ENCODE measurements around the gene ZSCAN5A. TPM values are rescaled to one million over a fixed set of nuclear protein-coding genes. Genes with fewer than 3 reads are reported as not detected.

Gene ZSCAN5A
- polyA plus RNA-seq, 1 of the 3 experiments (the other 2 are of a cell fraction) = 6.8 TPM

DNA sequence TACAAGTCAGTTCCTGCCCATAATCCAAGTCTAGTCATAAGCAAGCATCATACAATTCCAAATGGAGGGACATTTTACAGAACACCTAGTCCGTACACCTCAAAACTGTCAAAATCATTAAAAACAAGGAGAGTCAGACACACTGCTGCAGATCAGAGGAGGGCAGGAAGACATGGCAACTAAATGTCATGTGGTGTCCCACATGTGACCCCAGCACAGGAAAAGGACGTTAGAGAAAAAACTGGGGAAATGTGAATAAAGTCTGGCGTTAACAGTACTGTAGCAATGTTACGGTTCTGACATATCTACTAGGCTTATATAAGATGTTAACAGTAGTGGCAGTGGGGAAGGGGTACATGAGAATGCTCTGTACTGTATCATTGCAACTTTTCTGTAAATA lies 2.3 kb downstream of the ZSCAN5A start:
- peaks cover 23 to 26% of the 10 kb centered on the region in 2 experiments for H3K36me3 ChIP-seq (replicated peaks in 1 of 2; ENCODE audit: control insufficient read depth in 1 of 2, insufficient read depth in 2 of 2, low read length in 1 of 2)
- H3K27me3 ChIP-seq (ENCODE audit: insufficient read depth) = no peaks in the 10 kb centered on the region
- no peaks in the 10 kb centered on the region for H4K20me1 ChIP-seq (ENCODE audit: insufficient read depth)
- TF ChIP-seq GABPA (IDR thresholded peaks at IDR 0.05; ENCODE audit: low read depth) = no peak
- no peak for TF ChIP-seq MXI1 (IDR thresholded peaks at IDR 0.05; ENCODE audit: low read depth, low read length)
- TF ChIP-seq, protein P1, sequence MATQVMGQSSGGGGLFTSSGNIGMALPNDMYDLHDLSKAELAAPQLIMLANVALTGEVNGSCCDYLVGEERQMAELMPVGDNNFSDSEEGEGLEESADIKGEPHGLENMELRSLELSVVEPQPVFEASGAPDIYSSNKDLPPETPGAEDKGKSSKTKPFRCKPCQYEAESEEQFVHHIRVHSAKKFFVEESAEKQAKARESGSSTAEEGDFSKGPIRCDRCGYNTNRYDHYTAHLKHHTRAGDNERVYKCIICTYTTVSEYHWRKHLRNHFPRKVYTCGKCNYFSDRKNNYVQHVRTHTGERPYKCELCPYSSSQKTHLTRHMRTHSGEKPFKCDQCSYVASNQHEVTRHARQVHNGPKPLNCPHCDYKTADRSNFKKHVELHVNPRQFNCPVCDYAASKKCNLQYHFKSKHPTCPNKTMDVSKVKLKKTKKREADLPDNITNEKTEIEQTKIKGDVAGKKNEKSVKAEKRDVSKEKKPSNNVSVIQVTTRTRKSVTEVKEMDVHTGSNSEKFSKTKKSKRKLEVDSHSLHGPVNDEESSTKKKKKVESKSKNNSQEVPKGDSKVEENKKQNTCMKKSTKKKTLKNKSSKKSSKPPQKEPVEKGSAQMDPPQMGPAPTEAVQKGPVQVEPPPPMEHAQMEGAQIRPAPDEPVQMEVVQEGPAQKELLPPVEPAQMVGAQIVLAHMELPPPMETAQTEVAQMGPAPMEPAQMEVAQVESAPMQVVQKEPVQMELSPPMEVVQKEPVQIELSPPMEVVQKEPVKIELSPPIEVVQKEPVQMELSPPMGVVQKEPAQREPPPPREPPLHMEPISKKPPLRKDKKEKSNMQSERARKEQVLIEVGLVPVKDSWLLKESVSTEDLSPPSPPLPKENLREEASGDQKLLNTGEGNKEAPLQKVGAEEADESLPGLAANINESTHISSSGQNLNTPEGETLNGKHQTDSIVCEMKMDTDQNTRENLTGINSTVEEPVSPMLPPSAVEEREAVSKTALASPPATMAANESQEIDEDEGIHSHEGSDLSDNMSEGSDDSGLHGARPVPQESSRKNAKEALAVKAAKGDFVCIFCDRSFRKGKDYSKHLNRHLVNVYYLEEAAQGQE (IDR thresholded peaks at IDR 0.05; ENCODE audit: low read depth, low read length) = no peak
- no peak for TF ChIP-seq IRF3 (IDR thresholded peaks at IDR 0.05; ENCODE audit: low read depth, low read length)
- TF ChIP-seq CHD2 (IDR thresholded peaks at IDR 0.05; ENCODE audit: low read length, partially characterized antibody) = no peak
- no peak for TF ChIP-seq RXRA (IDR thresholded peaks at IDR 0.05; ENCODE audit: borderline replicate concordance, low read depth)
- 90% methylated on average over 4 of the region's 4 CpGs for WGBS (ENCODE audit: low lambda C conversion rate)
- peaks cover 8% of the 10 kb centered on the region for H3K79me2 ChIP-seq (ENCODE audit: insufficient read depth)
- no peak overlapping the region for H3K9ac ChIP-seq
- ChIA-PET CTCF (interaction anchor here (2.8 to 7.1 kb wide), 2 partner anchors 21 to 59 kb away, joined by 14 to 42 read pairs; no protein-coding TSS in a partner anchor), POLR2A (no interaction called here)
- no peak for DNase-seq
- no peaks in the 10 kb centered on the region for H3K9me2 ChIP-seq
- peaks cover 0 to 13% of the 10 kb centered on the region in 2 experiments; a peak in 2 of 4 replicates for H3K4me1 ChIP-seq (ENCODE audit: control insufficient read depth in 1 of 2, insufficient read depth in 2 of 2, low read depth in 1 of 2, low read length in 1 of 2)
- peaks cover 4% of the 10 kb centered on the region for H3F3A ChIP-seq (replicated peaks; ENCODE audit: insufficient read depth)
- H2AFZ ChIP-seq (ENCODE audit: low read depth) = no peak overlapping the region
- no peak overlapping the region for H3K4me3 ChIP-seq (ENCODE audit: low read depth in 2 of 2, low read length in 1 of 2)
- H3K9me3 ChIP-seq = no peaks in the 10 kb centered on the region
- H3K27ac ChIP-seq (ENCODE audit: low read depth in 2 of 2, low read length in 1 of 2) = no peak overlapping the region
- H3K4me2 ChIP-seq = no peak overlapping the region

DNA sequence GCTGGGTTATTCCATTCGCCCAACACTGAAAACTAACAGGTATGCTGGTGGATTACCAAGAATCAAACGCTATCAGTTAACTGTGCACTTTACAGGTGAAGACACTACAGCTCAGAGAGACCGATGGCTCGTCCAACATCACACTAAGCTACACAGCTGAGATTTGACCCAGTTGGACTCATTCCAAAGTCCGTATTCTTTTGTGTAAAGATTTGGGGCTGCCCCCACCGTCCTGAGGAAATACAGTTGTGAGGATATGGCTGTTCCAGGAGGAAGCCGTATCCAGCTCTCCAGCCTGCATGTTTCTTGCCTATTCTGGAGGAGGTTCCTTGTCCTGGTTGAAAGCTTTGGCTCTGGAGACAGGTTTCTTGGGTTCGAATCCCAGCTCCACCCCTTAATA lies 4.2 kb downstream of the ZSCAN5A start:
- Histone ChIP-seq H4K20me1 (ENCODE audit: insufficient read depth) (no peaks in the 10 kb centered on the region), H3K27ac (ENCODE audit: low read depth in 2 of 2, low read length in 1 of 2) (no peak overlapping the region), H3K4me3 (ENCODE audit: low read depth in 2 of 2, low read length in 1 of 2) (no peak overlapping the region), H3K9ac (no peak overlapping the region), H3F3A (replicated peaks; ENCODE audit: insufficient read depth) (peaks cover 4% of the 10 kb centered on the region), H3K27me3 (ENCODE audit: insufficient read depth) (no peaks in the 10 kb centered on the region), H3K9me2 (no peaks in the 10 kb centered on the region), H3K79me2 (ENCODE audit: insufficient read depth) (peaks cover 8% of the 10 kb centered on the region), H2AFZ (ENCODE audit: low read depth) (no peak overlapping the region), H3K9me3 (no peaks in the 10 kb centered on the region), H3K4me2 (no peak overlapping the region), H3K4me1 (ENCODE audit: control insufficient read depth in 1 of 2, insufficient read depth in 2 of 2, low read depth in 1 of 2, low read length in 1 of 2) (peaks cover 0 to 5% of the 10 kb centered on the region in 2 experiments; a peak in 2 of 4 replicates), H3K36me3 (replicated peaks in 1 of 2; ENCODE audit: control insufficient read depth in 1 of 2, insufficient read depth in 2 of 2, low read length in 1 of 2) (peaks cover 25 to 32% of the 10 kb centered on the region in 2 experiments)
- POLR2A ChIA-PET = interaction anchor here (0.6 kb wide), 1 partner anchor 57 kb away, joined by 4 read pairs; no protein-coding TSS in a partner anchor
- CTCF ChIA-PET = interaction anchor here (0.6 to 7.1 kb wide), 12 partner anchors 23 to 577 kb away, joined by 3 to 42 read pairs (median 4); partner anchors contain the start of gene EDDM13
- WGBS (ENCODE audit: low lambda C conversion rate) = 97% methylated on average over 8 of the region's 8 CpGs
- DNase-seq = no peak
- no peak for TF ChIP-seq RFX5 (IDR thresholded peaks at IDR 0.05; ENCODE audit: low read length)
- no peak for TF ChIP-seq CHD2 (IDR thresholded peaks at IDR 0.05; ENCODE audit: low read length, partially characterized antibody)
- TF ChIP-seq NRF1 (IDR thresholded peaks at IDR 0.05; ENCODE audit: low read depth, low read length) = no peak
- TF ChIP-seq GATA2 (CRISPR knock-in tag; IDR thresholded peaks at IDR 0.05) = no peak
- TF ChIP-seq, protein P1 (IDR thresholded peaks at IDR 0.05; ENCODE audit: low read depth, low read length) = no peak
- no peak for TF ChIP-seq POLR2AphosphoS5 (IDR thresholded peaks at IDR 0.05; ENCODE audit: low read depth, low read length)
- TF ChIP-seq MEF2A (IDR thresholded peaks at IDR 0.05; ENCODE audit: borderline replicate concordance, low read depth) = no peak
- TF ChIP-seq, protein P2, sequence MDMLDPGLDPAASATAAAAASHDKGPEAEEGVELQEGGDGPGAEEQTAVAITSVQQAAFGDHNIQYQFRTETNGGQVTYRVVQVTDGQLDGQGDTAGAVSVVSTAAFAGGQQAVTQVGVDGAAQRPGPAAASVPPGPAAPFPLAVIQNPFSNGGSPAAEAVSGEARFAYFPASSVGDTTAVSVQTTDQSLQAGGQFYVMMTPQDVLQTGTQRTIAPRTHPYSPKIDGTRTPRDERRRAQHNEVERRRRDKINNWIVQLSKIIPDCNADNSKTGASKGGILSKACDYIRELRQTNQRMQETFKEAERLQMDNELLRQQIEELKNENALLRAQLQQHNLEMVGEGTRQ (IDR thresholded peaks at IDR 0.05; ENCODE audit: borderline replicate concordance, low read depth, low read length) = no peak
- TF ChIP-seq TCF12 (IDR thresholded peaks at IDR 0.05) = no peak
- TF ChIP-seq FOXJ3 (CRISPR knock-in tag; IDR thresholded peaks at IDR 0.05) = no peak
- TF ChIP-seq, protein P3, sequence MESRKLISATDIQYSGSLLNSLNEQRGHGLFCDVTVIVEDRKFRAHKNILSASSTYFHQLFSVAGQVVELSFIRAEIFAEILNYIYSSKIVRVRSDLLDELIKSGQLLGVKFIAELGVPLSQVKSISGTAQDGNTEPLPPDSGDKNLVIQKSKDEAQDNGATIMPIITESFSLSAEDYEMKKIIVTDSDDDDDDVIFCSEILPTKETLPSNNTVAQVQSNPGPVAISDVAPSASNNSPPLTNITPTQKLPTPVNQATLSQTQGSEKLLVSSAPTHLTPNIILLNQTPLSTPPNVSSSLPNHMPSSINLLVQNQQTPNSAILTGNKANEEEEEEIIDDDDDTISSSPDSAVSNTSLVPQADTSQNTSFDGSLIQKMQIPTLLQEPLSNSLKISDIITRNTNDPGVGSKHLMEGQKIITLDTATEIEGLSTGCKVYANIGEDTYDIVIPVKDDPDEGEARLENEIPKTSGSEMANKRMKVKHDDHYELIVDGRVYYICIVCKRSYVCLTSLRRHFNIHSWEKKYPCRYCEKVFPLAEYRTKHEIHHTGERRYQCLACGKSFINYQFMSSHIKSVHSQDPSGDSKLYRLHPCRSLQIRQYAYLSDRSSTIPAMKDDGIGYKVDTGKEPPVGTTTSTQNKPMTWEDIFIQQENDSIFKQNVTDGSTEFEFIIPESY (IDR thresholded peaks at IDR 0.05; ENCODE audit: borderline replicate concordance, low read depth) = no peak
- no peak for TF ChIP-seq JUND (IDR thresholded peaks at IDR 0.05)
